Stimulated activated CD4-positive, alpha-beta T cell treated with anti-CD3 and anti-CD28 coated beads, Interleukin-12 subunit alpha, Interleukin-12 subunit beta, amount 100 ng/mL, for 4 hours (primary cell): ENCODE data around the gene OSTF1.

Experiments
- DNase-seq: peaks from one replicate; pipeline ENCODE4 v3.0.0-alpha.2; 2020

OSTF1 gene

DNA sequence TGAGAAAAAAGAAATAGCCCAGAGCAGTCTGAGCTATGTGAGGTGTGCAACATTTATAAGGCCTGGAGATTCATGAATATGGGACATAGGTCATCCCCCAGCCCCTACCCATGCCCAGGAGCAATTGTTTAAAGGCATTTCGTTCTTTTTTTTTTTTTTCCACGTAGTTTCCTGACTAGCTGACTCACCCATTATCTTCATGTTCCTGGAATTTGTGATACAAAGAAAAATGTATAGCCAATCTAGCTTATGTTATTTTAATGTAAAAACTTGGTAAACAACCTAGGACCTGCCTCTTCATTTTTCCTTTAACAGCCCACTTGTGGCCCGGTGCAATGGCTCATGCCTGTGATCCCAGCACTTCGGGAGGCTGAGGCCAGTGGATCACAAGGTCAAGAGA is 81.3 kb downstream of the OSTF1 start:
- no peak for DNase-seq

DNA sequence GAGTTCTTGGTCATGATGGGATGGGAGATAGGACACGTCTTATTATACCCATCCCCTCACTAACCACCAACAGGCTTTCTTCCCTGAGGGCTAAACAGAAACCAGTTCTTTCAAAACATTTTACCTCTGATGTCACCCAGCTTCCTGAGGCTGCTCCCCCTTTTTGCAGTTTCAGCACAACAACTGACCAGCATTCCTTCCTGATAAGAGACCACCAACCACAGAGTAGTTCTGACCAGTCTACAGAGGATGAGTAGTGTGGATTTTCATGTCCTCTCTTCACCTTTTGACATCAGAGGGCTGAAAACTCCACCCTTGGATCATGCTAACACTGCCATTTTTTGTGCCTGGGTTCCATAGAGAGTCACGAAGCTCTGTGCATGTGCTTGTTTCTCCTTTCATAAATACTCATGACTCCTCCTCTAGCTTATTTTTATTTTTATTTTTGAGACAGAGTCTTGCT is 82.6 kb downstream of the OSTF1 start:
- DNase-seq: no peak

DNA sequence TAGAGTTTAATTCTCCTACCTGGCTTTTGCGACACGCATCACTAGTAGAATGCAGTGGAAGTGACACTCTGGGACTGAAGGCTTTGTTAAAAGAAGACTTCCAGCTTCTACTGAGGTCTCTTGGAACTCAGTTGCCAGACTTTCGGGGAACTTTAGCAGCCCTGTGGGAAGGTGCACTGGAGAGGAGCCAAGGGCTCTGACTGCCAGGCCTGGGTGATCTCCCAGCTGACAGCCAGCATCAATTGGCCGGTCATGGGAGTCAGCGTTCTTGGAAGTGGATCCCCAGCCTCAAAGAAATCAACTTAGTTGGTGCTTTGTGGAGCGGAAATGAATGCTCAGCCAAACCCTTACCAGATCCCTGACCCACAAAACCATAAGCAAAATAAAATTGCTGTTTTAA is 87.1 kb downstream of the OSTF1 start:
- no peak for DNase-seq

DNA sequence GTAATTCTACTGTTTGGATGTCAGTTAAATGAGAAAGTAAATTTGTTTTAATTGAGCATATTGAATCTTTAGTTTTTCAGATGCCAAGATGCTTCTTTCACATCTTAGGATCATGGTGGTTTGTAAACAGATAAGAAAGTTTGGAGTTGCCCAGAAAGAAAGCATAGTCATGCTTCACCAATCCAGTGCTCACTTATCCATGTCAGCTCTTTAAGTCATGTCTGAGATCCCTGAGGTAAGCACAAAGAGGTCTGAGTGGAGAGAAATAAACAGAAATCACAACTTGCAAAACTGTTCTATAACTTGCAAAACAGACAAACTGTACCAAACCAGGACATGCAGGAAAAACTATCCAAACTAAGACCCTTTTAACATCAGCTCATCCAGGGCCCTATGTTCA is 87.7 kb downstream of the OSTF1 start:
- DNase-seq: no peak

- DNase-seq: no peak
Observed at GRCh38 chr9:75181750-75182149, 93.4 kb downstream of the OSTF1 start.

DNA sequence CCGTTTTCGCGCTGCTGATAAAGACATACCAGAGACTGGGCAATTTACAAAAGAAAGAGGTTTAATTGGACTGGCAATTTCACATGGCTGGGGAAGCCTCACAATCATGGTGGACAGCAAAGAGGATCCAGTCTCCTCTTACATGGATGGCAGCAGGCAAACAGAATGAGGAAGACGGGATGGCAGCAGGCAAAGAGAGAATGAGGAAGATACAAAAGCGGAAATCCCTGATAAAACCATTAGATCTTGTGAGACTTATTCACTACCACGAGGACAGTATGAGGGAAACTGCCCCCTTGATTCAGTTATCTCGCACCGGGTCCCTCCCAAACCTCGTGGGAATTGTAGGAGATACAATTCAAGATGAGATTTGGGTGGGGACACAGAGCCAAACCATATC is 95.0 kb downstream of the OSTF1 start:
- no peak for DNase-seq

- DNase-seq: no peak
Observed at GRCh38 chr9:75184471-75184870, 96.2 kb downstream of the OSTF1 start.

- peak; percentile 53 for DNase-seq
Observed at GRCh38 chr9:75185585-75186170, 97.4 kb downstream of the OSTF1 start.

DNA sequence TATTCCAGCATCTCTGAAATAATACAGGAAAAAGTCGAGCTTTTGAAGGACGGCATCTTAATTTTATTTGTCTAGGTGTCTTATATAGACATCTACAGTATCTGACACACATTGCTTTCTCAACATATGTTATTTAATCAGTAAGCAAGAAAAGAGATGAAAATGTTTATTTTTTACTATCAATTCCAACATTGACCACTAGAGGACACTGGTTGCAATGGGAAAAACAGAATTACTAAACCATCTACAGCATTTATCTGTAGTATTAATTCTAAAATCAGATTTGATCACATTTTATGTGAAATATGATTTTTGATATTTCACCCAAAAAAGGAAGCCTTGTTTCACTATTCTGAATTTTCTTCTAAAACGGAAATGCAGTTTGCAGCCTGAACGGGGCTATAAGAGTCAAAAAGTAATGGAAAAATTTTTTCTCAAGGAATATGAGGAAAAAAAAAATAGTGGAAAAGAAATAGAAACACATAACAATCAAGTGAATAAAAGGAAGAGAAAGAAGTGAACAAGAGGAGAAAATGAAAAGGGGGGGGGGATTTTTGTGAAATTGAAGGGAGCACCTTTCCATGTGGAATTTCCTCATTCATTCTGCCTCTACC is 98.6 kb downstream of the OSTF1 start:
- DNase-seq: no peak

GRCh38 chr9:75188756-75189155 is 100.4 kb downstream of the OSTF1 start:
- no peak for DNase-seq

- DNase-seq: no peak
Observed at GRCh38 chr9:75190762-75191161, 102.4 kb downstream of the OSTF1 start.
